Measurements from ENCODE around the gene SERPING1. TPM values are rescaled to one million over a fixed set of nuclear protein-coding genes. Genes with fewer than 3 reads are reported as not detected.
A peak's percentile ranks its signal among the peaks of the same experiment; 100 is the strongest.

The SERPING1 gene
- polyA plus RNA-seq, 1 of the 3 experiments (the other 2 are of a cell fraction) = 4.5 TPM

GRCh38 chr11:57637626-57638004 lies 40.1 kb downstream of the SERPING1 start:
- no peaks in the 10 kb centered on the region for H3K9me2 ChIP-seq
- peak overlapping the region; percentile 99; the same call in 1 of the 2 replicates for H2AFZ ChIP-seq (ENCODE audit: low read depth)
- H3K27ac ChIP-seq (ENCODE audit: low read depth in 2 of 2, low read length in 1 of 2) = peak overlapping the region; percentile 66 to 81; a peak in 2 of 4 replicates
- peak overlapping the region; percentile 86 to 99 for H3K4me3 ChIP-seq (ENCODE audit: low read depth in 2 of 2, low read length in 1 of 2)
- peak overlapping the region; percentile 99 for H3K4me2 ChIP-seq
- peaks cover 3% of the 10 kb centered on the region for H3F3A ChIP-seq (replicated peaks; ENCODE audit: insufficient read depth)
- peaks cover 28% of the 10 kb centered on the region for H4K20me1 ChIP-seq (ENCODE audit: insufficient read depth)
- peaks cover 44% of the 10 kb centered on the region for H3K79me2 ChIP-seq (ENCODE audit: insufficient read depth)
- TF ChIP-seq FOXJ3 (CRISPR knock-in tag; IDR thresholded peaks at IDR 0.05) (no peak), RAD21 (IDR thresholded peaks at IDR 0.05; ENCODE audit: low read length) (no peak), USF1 (IDR thresholded peaks at IDR 0.05; ENCODE audit: borderline replicate concordance, low read depth) (no peak), TAF1 (IDR thresholded peaks at IDR 0.05; ENCODE audit: borderline replicate concordance, low read depth, low read length) (no peak), NFIC (IDR thresholded peaks at IDR 0.05; ENCODE audit: borderline replicate concordance) (no peak), TEAD4 (IDR thresholded peaks at IDR 0.05; ENCODE audit: borderline replicate concordance, insufficient read depth) (no peak), NRF1 (IDR thresholded peaks at IDR 0.05; ENCODE audit: low read depth, low read length) (no peak), MEF2A (IDR thresholded peaks at IDR 0.05; ENCODE audit: borderline replicate concordance, low read depth) (no peak), CHD2 (IDR thresholded peaks at IDR 0.05; ENCODE audit: low read length, partially characterized antibody) (no peak), FOXM1 (IDR thresholded peaks at IDR 0.05; ENCODE audit: low read depth) (no peak), RFX5 (IDR thresholded peaks at IDR 0.05; ENCODE audit: low read length) (no peak), REST (IDR thresholded peaks at IDR 0.05; ENCODE audit: low read depth, low read length) (no peak), TCF12 (IDR thresholded peaks at IDR 0.05) (no peak), MXI1 (IDR thresholded peaks at IDR 0.05; ENCODE audit: low read depth, low read length) (no peak), POLR2AphosphoS5 (IDR thresholded peaks at IDR 0.05; ENCODE audit: low read depth, low read length) (no peak), FOSL2 (IDR thresholded peaks at IDR 0.05; ENCODE audit: borderline replicate concordance, low read depth) (no peak)
- no peaks in the 10 kb centered on the region; the same call in 1 of the 2 replicates for H3K27me3 ChIP-seq (ENCODE audit: insufficient read depth)
- WGBS (ENCODE audit: low lambda C conversion rate) = 61% methylated on average over 11 of the region's 18 CpGs
- peak overlapping the region; percentile 99 for H3K9ac ChIP-seq
- H3K4me1 ChIP-seq (ENCODE audit: control insufficient read depth in 1 of 2, insufficient read depth in 2 of 2, low read depth in 1 of 2, low read length in 1 of 2) = peaks cover 14 to 18% of the 10 kb centered on the region in 2 experiments; a peak in 3 of 4 replicates
- peak; percentile 62 for DNase-seq
- peaks cover 0 to 3% of the 10 kb centered on the region in 2 experiments for H3K36me3 ChIP-seq (replicated peaks in 1 of 2; ENCODE audit: control insufficient read depth in 1 of 2, insufficient read depth in 2 of 2, low read length in 1 of 2)
- ChIA-PET POLR2A (interaction anchor here (1.0 to 1.8 kb wide), 2 partner anchors 39 to 70 kb away, joined by 4 to 11 read pairs; partner anchors contain the start of gene UBE2L6), CTCF (interaction anchor here (1.1 to 17.7 kb wide), 3 partner anchors 17 to 111 kb away, joined by 3 to 326 read pairs (median 4); partner anchors contain the start of gene UBE2L6)
- H3K9me3 ChIP-seq = no peaks in the 10 kb centered on the region
